ENCODE measurements around the gene EEIG2. TPM values are rescaled to one million over a fixed set of nuclear protein-coding genes. Genes with fewer than 3 reads are reported as not detected.

Gene EEIG2
- total and polyA plus RNA-seq, 9 of the 15 experiments (the other 6 are each of a cell fraction or from before 2014, with no cell fraction given): 6.1 to 26.9 (median 15.2) TPM

DNA sequence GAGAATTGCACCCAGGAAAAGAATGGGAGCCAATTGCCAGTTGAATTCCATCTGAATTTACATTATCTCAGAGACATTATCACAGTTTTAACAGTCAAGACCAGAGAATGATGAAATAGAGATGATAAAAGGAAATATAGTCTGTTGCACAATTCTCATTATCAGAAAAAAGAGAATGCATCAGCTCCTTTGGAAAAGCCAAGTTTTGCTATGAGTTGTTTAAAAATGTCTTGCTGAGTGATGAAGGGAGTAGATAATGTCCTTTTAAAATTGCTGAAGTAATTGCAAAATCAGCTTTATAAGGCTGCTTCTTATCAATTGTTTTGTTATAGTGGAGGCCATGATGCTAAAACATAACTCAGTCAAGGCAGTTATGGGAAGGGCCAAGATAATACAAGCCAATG, 37.9 kb upstream of the EEIG2 start (continued):
- TF ChIP-seq, protein P1, sequence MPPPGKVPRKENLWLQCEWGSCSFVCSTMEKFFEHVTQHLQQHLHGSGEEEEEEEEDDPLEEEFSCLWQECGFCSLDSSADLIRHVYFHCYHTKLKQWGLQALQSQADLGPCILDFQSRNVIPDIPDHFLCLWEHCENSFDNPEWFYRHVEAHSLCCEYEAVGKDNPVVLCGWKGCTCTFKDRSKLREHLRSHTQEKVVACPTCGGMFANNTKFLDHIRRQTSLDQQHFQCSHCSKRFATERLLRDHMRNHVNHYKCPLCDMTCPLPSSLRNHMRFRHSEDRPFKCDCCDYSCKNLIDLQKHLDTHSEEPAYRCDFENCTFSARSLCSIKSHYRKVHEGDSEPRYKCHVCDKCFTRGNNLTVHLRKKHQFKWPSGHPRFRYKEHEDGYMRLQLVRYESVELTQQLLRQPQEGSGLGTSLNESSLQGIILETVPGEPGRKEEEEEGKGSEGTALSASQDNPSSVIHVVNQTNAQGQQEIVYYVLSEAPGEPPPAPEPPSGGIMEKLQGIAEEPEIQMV (tag; conservative IDR thresholded peaks at IDR 0.05; ENCODE audit: low read depth): no peak
- TF ChIP-seq XRCC5 (IDR thresholded peaks at IDR 0.05; ENCODE audit: low read depth, low read length) (no peak), ARID1B (IDR thresholded peaks at IDR 0.05) (peak; percentile 86), BRF2 (IDR thresholded peaks at IDR 0.05; ENCODE audit: borderline replicate concordance, insufficient read depth, insufficient read length) (no peak), MTA1 (IDR thresholded peaks at IDR 0.05; ENCODE audit: borderline replicate concordance) (peak; percentile 78; the same call in 1 of the 2 replicates), ZNF316 (IDR thresholded peaks at IDR 0.05) (peak; percentile 90), GABPB1 (CRISPR knock-in tag; IDR thresholded peaks at IDR 0.05) (no peak), SIN3B (IDR thresholded peaks at IDR 0.05; ENCODE audit: low read depth) (no peak), POLR2G (IDR thresholded peaks at IDR 0.05; ENCODE audit: low read depth, low read length) (no peak), STAT5A (IDR thresholded peaks at IDR 0.05; ENCODE audit: borderline replicate concordance, low read length) (no peak), DDX20 (tag; IDR thresholded peaks at IDR 0.05; ENCODE audit: low read depth) (peak; percentile 62; the same call in 1 of the 2 replicates), SAP30 (IDR thresholded peaks at IDR 0.05; ENCODE audit: borderline replicate concordance, insufficient read depth, low read depth, low read length, poor library complexity, severe bottlenecking) (no peak), KDM1A (IDR thresholded peaks at IDR 0.05) (0 out of 4 replicates have a peak, but pooled peaks of 1 of the 2 experiments have one; percentile 10), ZBTB1 (CRISPR knock-in tag; IDR thresholded peaks at IDR 0.05; ENCODE audit: borderline replicate concordance, low read depth) (no peak), POLR2H (tag; IDR thresholded peaks at IDR 0.05; ENCODE audit: low read depth) (peak; percentile 62; the same call in 1 of the 2 replicates), KDM4B (IDR thresholded peaks at IDR 0.05; ENCODE audit: borderline replicate concordance in 2 of 2, low read depth in 1 of 2) (no peak), CEBPB (tag; IDR thresholded peaks at IDR 0.05) (peak; percentile 99), RAD21 (CRISPR knock-in tag; conservative IDR thresholded peaks at IDR 0.05 in 1 of 2, IDR thresholded peaks at IDR 0.05 in 1 of 2) (peak in 1 of 2 experiments; percentile 7; a peak in 1 of 4 replicates), CBFA2T3 (IDR thresholded peaks at IDR 0.05) (peak; percentile 53)
- TF ChIP-seq, protein P2, sequence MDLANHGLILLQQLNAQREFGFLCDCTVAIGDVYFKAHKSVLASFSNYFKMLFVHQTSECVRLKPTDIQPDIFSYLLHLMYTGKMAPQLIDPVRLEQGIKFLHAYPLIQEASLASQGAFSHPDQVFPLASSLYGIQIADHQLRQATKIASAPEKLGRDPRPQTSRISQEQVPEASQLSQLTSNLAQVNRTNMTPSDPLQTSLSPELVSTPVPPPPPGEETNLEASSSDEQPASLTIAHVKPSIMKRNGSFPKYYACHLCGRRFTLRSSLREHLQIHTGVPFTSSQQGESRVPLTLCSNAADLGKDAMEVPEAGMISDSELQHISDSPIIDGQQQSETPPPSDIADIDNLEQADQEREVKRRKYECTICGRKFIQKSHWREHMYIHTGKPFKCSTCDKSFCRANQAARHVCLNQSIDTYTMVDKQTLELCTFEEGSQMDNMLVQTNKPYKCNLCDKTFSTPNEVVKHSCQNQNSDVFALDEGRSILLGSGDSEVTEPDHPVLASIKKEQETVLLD (IDR thresholded peaks at IDR 0.05): no peak
- TF ChIP-seq, protein P3, sequence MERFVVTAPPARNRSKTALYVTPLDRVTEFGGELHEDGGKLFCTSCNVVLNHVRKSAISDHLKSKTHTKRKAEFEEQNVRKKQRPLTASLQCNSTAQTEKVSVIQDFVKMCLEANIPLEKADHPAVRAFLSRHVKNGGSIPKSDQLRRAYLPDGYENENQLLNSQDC (CRISPR knock-in tag; IDR thresholded peaks at IDR 0.05): no peak
- TF ChIP-seq, protein P4, sequence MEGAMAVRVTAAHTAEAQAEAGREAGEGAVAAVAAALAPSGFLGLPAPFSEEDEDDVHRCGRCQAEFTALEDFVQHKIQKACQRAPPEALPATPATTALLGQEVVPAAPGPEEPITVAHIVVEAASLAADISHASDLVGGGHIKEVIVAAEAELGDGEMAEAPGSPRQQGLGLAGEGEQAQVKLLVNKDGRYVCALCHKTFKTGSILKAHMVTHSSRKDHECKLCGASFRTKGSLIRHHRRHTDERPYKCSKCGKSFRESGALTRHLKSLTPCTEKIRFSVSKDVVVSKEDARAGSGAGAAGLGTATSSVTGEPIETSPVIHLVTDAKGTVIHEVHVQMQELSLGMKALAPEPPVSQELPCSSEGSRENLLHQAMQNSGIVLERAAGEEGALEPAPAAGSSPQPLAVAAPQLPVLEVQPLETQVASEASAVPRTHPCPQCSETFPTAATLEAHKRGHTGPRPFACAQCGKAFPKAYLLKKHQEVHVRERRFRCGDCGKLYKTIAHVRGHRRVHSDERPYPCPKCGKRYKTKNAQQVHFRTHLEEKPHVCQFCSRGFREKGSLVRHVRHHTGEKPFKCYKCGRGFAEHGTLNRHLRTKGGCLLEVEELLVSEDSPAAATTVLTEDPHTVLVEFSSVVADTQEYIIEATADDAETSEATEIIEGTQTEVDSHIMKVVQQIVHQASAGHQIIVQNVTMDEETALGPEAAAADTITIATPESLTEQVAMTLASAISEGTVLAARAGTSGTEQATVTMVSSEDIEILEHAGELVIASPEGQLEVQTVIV (CRISPR knock-in tag; IDR thresholded peaks at IDR 0.05; ENCODE audit: borderline replicate concordance): no peak

Measured in K562 (cell line).